Activated T-helper 2 cell treated with anti-CD3 and anti-CD28 coated beads, Interferon-gamma antibody, Interleukin-2, Interleukin-4, amounts not matched to agents 10 μg/mL and 5 μg/mL and 100 μg/mL, durations not matched to agents 14 hours and 24 hours and 36 hours (primary cell): Measurements from ENCODE around the gene MAGI2. TPM values are rescaled to one million over a fixed set of nuclear protein-coding genes. Genes with fewer than 3 reads are reported as not detected.

Source experiments
- DNase-seq: peaks from one replicate; pipeline ENCODE4 v3.0.0; 2021; ENCODE audit warnings: low spot score
- H3K27ac Mint-ChIP-seq: one replicate; pipeline ENCODE4 v1.8.0; 2021; ENCODE audit warnings: mixed read lengths
- H3K27me3 Mint-ChIP-seq: one replicate; pipeline ENCODE4 v1.8.0; 2021; ENCODE audit warnings: low read depth, mixed read lengths
- H3K36me3 Mint-ChIP-seq: one replicate; pipeline ENCODE4 v1.8.0; 2021; ENCODE audit warnings: low read depth, mixed read lengths
- H3K4me1 Mint-ChIP-seq: one replicate; pipeline ENCODE4 v1.8.0; 2021; ENCODE audit warnings: low read depth, mixed read lengths
- H3K4me3 Mint-ChIP-seq: one replicate; pipeline ENCODE4 v1.8.0; 2021; ENCODE audit warnings: low read depth, mild to moderate bottlenecking, moderate library complexity, mixed read lengths
- H3K9me3 Mint-ChIP-seq: one replicate; pipeline ENCODE4 v1.8.0; 2021; ENCODE audit warnings: mixed read lengths
- intact Hi-C: fragments of 100-400 bp; cut with micrococcal nuclease; formaldehyde crosslinking; loops from one replicate; pipeline ENCODE4 v1.15.1; 2023
- total RNA-seq: library from RNA; stranded (reverse); gene quantifications from 2 replicates; pipeline ENCODE4 v1.2.3, GENCODE V29; 2022

MAGI2 gene
- total RNA-seq, 1 donor from 2014 or later: 0.21 TPM

- DNase-seq: no peak
- no peaks in the 10 kb centered on the region for H3K9me3 Mint-ChIP-seq
- no peaks in the 10 kb centered on the region for H3K27me3 Mint-ChIP-seq
- no peaks in the 10 kb centered on the region for H3K4me1 Mint-ChIP-seq
- intact Hi-C loops: no loop called here
- H3K27ac Mint-ChIP-seq: no peak overlapping the region
- H3K36me3 Mint-ChIP-seq: no peaks in the 10 kb centered on the region
- no peak overlapping the region for H3K4me3 Mint-ChIP-seq
Measured at GRCh38 chr7:79341902-79342301, 111.6 kb downstream of the MAGI2 start.

GRCh38 chr7:79340212-79340611 is 113.3 kb downstream of the MAGI2 start:
- Mint-ChIP-seq H3K4me3 (no peak overlapping the region), H3K4me1 (no peaks in the 10 kb centered on the region)
- intact Hi-C loops: no loop called here

GRCh38 chr7:79339208-79339925 is 114.1 kb downstream of the MAGI2 start:
- Mint-ChIP-seq H3K27ac (no peak overlapping the region), H3K4me1 (no peaks in the 10 kb centered on the region), H3K27me3 (no peaks in the 10 kb centered on the region), H3K9me3 (no peaks in the 10 kb centered on the region), H3K36me3 (no peaks in the 10 kb centered on the region), H3K4me3 (no peak overlapping the region)
- intact Hi-C loops: no loop called here
- DNase-seq: no peak

More at GRCh38 chr7:79340212-79340611, 113.3 kb downstream of the MAGI2 start:
- Mint-ChIP-seq H3K27me3 (no peaks in the 10 kb centered on the region), H3K36me3 (no peaks in the 10 kb centered on the region), H3K9me3 (no peaks in the 10 kb centered on the region), H3K27ac (no peak overlapping the region)
- DNase-seq: no peak

GRCh38 chr7:79337717-79338116 is 115.8 kb downstream of the MAGI2 start:
- no peak for DNase-seq
- Mint-ChIP-seq H3K9me3 (no peaks in the 10 kb centered on the region), H3K27me3 (no peaks in the 10 kb centered on the region), H3K4me3 (no peak overlapping the region), H3K27ac (no peak overlapping the region), H3K4me1 (no peaks in the 10 kb centered on the region), H3K36me3 (no peaks in the 10 kb centered on the region)
- intact Hi-C loops: no loop called here

- no peak overlapping the region for H3K4me3 Mint-ChIP-seq
- DNase-seq: no peak
- H3K9me3 Mint-ChIP-seq: no peaks in the 10 kb centered on the region
- H3K4me1 Mint-ChIP-seq: no peaks in the 10 kb centered on the region
- H3K36me3 Mint-ChIP-seq: no peaks in the 10 kb centered on the region
- H3K27me3 Mint-ChIP-seq: no peaks in the 10 kb centered on the region
- intact Hi-C loops: no loop called here
- H3K27ac Mint-ChIP-seq: no peak overlapping the region
Measured at GRCh38 chr7:79334841-79335240, 118.6 kb downstream of the MAGI2 start.

- Mint-ChIP-seq H3K36me3 (no peaks in the 10 kb centered on the region), H3K27me3 (no peaks in the 10 kb centered on the region), H3K4me3 (no peak overlapping the region), H3K4me1 (no peaks in the 10 kb centered on the region), H3K9me3 (no peaks in the 10 kb centered on the region), H3K27ac (no peak overlapping the region)
- DNase-seq: no peak
- intact Hi-C loops: no loop called here
Measured at GRCh38 chr7:79334334-79334733, 119.1 kb downstream of the MAGI2 start.

GRCh38 chr7:79332091-79332490 is 121.4 kb downstream of the MAGI2 start:
- H3K27me3 Mint-ChIP-seq: no peaks in the 10 kb centered on the region
- no peaks in the 10 kb centered on the region for H3K4me1 Mint-ChIP-seq
- no peaks in the 10 kb centered on the region for H3K36me3 Mint-ChIP-seq
- no peak for DNase-seq
- no peak overlapping the region for H3K27ac Mint-ChIP-seq
- H3K9me3 Mint-ChIP-seq: no peaks in the 10 kb centered on the region
- no peak overlapping the region for H3K4me3 Mint-ChIP-seq
- intact Hi-C loops: no loop called here

GRCh38 chr7:79329464-79329863 is 124.0 kb downstream of the MAGI2 start:
- intact Hi-C loops: no loop called here
- no peaks in the 10 kb centered on the region for H3K9me3 Mint-ChIP-seq
- no peak overlapping the region for H3K4me3 Mint-ChIP-seq
- DNase-seq: no peak
- no peaks in the 10 kb centered on the region for H3K4me1 Mint-ChIP-seq
- H3K36me3 Mint-ChIP-seq: no peaks in the 10 kb centered on the region
- no peaks in the 10 kb centered on the region for H3K27me3 Mint-ChIP-seq
- H3K27ac Mint-ChIP-seq: no peak overlapping the region

GRCh38 chr7:79320741-79321473 is 132.6 kb downstream of the MAGI2 start:
- Mint-ChIP-seq H3K4me3 (no peak overlapping the region), H3K9me3 (no peaks in the 10 kb centered on the region), H3K27ac (no peak overlapping the region), H3K27me3 (no peaks in the 10 kb centered on the region), H3K36me3 (no peaks in the 10 kb centered on the region), H3K4me1 (no peaks in the 10 kb centered on the region)
- intact Hi-C loops: no loop called here
- no peak for DNase-seq

- no peaks in the 10 kb centered on the region for H3K36me3 Mint-ChIP-seq
- no peaks in the 10 kb centered on the region for H3K9me3 Mint-ChIP-seq
- H3K4me3 Mint-ChIP-seq: no peak overlapping the region
- H3K27me3 Mint-ChIP-seq: no peaks in the 10 kb centered on the region
- no peaks in the 10 kb centered on the region for H3K4me1 Mint-ChIP-seq
- no peak for DNase-seq
- intact Hi-C loops: no loop called here
- no peak overlapping the region for H3K27ac Mint-ChIP-seq
Measured at GRCh38 chr7:79319369-79319768, 134.1 kb downstream of the MAGI2 start.

GRCh38 chr7:79317728-79318127 is 135.7 kb downstream of the MAGI2 start:
- Mint-ChIP-seq H3K4me1 (no peaks in the 10 kb centered on the region), H3K9me3 (no peaks in the 10 kb centered on the region), H3K27me3 (no peaks in the 10 kb centered on the region), H3K4me3 (no peak overlapping the region), H3K36me3 (no peaks in the 10 kb centered on the region), H3K27ac (no peak overlapping the region)
- DNase-seq: no peak
- intact Hi-C loops: no loop called here

GRCh38 chr7:79312022-79312421 is 141.4 kb downstream of the MAGI2 start:
- no peaks in the 10 kb centered on the region for H3K4me1 Mint-ChIP-seq
- H3K27ac Mint-ChIP-seq: no peak overlapping the region
- no peaks in the 10 kb centered on the region for H3K9me3 Mint-ChIP-seq
- no peaks in the 10 kb centered on the region for H3K27me3 Mint-ChIP-seq
- H3K4me3 Mint-ChIP-seq: no peak overlapping the region
- H3K36me3 Mint-ChIP-seq: no peaks in the 10 kb centered on the region
- no peak for DNase-seq
- intact Hi-C loops: no loop called here

- H3K27ac Mint-ChIP-seq: no peak overlapping the region
- no peak for DNase-seq
- H3K27me3 Mint-ChIP-seq: no peaks in the 10 kb centered on the region
- intact Hi-C loops: no loop called here
- no peak overlapping the region for H3K4me3 Mint-ChIP-seq
- H3K36me3 Mint-ChIP-seq: no peaks in the 10 kb centered on the region
- H3K4me1 Mint-ChIP-seq: no peaks in the 10 kb centered on the region
- no peaks in the 10 kb centered on the region for H3K9me3 Mint-ChIP-seq
Measured at GRCh38 chr7:79308192-79308591, 145.3 kb downstream of the MAGI2 start.
